IPS-20b (cell line): ENCODE data around the gene GRIN3A.

ENCODE experiments used
- H3K27ac ChIP-seq: one replicate; pipeline ENCODE4 v1.5.1; 2013; ENCODE audit warnings: low read length
- H3K27me3 ChIP-seq: 2 replicates; pipeline ENCODE4 v1.6.1; 2013; ENCODE audit warnings: mild to moderate bottlenecking, low read length, inconsistent platforms; ENCODE audit not compliant: insufficient read depth
- H3K36me3 ChIP-seq: 2 replicates; pipeline ENCODE4 v1.6.1; 2013; ENCODE audit warnings: low read depth, mild to moderate bottlenecking, inconsistent platforms, low read length, moderate library complexity; ENCODE audit not compliant: insufficient read depth
- H3K4me1 ChIP-seq: 2 replicates; pipeline ENCODE4 v1.6.1; 2013; ENCODE audit warnings: mild to moderate bottlenecking, control low read depth, inconsistent platforms, low read length, moderate library complexity; ENCODE audit not compliant: insufficient read depth
- H3K4me3 ChIP-seq: 2 replicates; pipeline ENCODE4 v1.5.1; 2013; ENCODE audit warnings: mild to moderate bottlenecking, low read length, inconsistent platforms
- H3K9ac ChIP-seq: 2 replicates; pipeline ENCODE4 v1.6.1; 2013; ENCODE audit warnings: low read depth, mild to moderate bottlenecking, inconsistent platforms, low read length, moderate library complexity
- H3K9me3 ChIP-seq: 2 replicates; pipeline ENCODE4 v1.6.1; 2013; ENCODE audit warnings: mild to moderate bottlenecking, low read depth, low read length, inconsistent platforms; ENCODE audit not compliant: insufficient read depth

GRIN3A gene

GRCh38 chr9:101702257-101702656 lies 36.2 kb downstream of the GRIN3A start:
- no peaks in the 10 kb centered on the region for H3K9me3 ChIP-seq
- H3K27ac ChIP-seq, result no peak overlapping the region
- H3K4me1 ChIP-seq, result peaks cover 5% of the 10 kb centered on the region; the same call in 1 of the 2 replicates
- H3K4me3 ChIP-seq, result no peak overlapping the region
- no peak overlapping the region for H3K9ac ChIP-seq
- no peaks in the 10 kb centered on the region for H3K36me3 ChIP-seq
- peaks cover 8% of the 10 kb centered on the region for H3K27me3 ChIP-seq

GRCh38 chr9:101693546-101694336 lies 44.7 kb downstream of the GRIN3A start:
- Histone ChIP-seq H3K9ac (no peak overlapping the region), H3K4me3 (no peak overlapping the region), H3K36me3 (no peaks in the 10 kb centered on the region), H3K27ac (no peak overlapping the region), H3K4me1 (no peaks in the 10 kb centered on the region), H3K27me3 (no peaks in the 10 kb centered on the region), H3K9me3 (no peaks in the 10 kb centered on the region)

DNA sequence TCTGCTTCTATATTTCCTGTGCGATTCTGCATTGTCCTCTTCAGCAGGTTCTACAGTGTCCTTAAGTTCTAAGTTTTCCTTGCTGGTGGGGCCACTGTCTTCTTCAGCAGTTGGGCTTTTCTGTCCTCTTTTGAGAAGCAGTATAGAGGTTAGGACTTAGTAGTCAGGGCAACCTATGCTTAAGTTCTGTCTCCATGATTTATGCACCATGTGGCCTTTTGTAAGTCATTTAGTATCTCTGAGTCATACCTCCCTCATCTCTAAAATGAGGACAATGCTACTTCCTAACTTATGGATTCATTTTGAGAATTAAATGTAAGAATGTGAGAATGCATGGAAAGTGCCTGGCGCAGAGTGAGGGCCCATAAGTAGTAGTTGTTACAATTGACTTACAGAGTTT lies 46.8 kb downstream of the GRIN3A start:
- H3K9ac ChIP-seq, result no peak overlapping the region
- H3K27me3 ChIP-seq, result no peaks in the 10 kb centered on the region
- no peaks in the 10 kb centered on the region for H3K36me3 ChIP-seq
- H3K27ac ChIP-seq, result no peak overlapping the region
- H3K4me1 ChIP-seq, result no peaks in the 10 kb centered on the region
- no peak overlapping the region for H3K4me3 ChIP-seq
- H3K9me3 ChIP-seq, result no peaks in the 10 kb centered on the region

DNA sequence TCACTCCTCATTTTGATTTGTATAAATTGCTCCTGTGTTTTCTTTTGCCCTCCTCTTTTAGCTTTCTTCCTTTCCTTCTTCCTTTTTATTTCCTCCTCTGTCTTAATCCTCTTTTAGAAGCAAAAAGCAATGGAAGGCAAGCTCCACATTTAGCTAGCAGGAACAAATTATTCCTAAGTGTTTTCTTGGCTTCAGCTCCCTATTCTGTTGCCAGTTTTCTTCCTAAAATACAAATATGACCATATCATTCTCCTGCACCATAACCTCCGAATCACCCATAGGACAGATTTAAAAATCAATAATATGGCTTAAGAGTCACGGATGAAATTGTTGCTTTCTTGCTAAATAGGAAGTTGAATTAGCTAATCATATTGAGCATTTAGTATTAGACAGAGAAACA lies 49.4 kb downstream of the GRIN3A start:
- no peak overlapping the region for H3K4me3 ChIP-seq
- H3K27ac ChIP-seq, result no peak overlapping the region
- no peaks in the 10 kb centered on the region for H3K36me3 ChIP-seq
- H3K27me3 ChIP-seq, result no peaks in the 10 kb centered on the region
- H3K4me1 ChIP-seq, result no peaks in the 10 kb centered on the region
- no peak overlapping the region for H3K9ac ChIP-seq
- no peaks in the 10 kb centered on the region for H3K9me3 ChIP-seq

- Histone ChIP-seq H3K27me3 (no peaks in the 10 kb centered on the region), H3K9ac (no peak overlapping the region), H3K36me3 (no peaks in the 10 kb centered on the region), H3K27ac (no peak overlapping the region), H3K4me3 (no peak overlapping the region), H3K4me1 (no peaks in the 10 kb centered on the region), H3K9me3 (no peaks in the 10 kb centered on the region)
Measured at GRCh38 chr9:101684665-101685064, 53.8 kb downstream of the GRIN3A start.

DNA sequence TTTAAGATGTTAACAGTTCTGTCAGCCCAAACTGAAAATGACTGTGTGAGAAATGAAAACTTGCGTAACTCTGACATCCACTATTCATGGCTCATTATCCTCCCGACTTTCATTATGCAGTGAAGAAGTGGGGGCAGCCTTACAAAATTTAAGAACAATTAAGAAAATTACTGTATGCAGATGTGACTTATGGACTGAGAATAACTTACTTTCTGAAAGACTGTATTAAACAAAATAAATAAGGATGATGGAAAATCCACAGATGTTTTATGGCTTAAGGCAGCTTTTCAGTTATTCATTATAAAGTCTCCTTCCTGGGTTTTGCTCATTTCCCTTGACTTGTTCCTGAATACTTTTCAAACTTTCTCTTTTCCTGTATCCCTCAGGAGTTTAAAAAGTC lies 55.2 kb downstream of the GRIN3A start:
- Histone ChIP-seq H3K36me3 (no peaks in the 10 kb centered on the region), H3K9me3 (no peaks in the 10 kb centered on the region), H3K4me3 (no peak overlapping the region), H3K4me1 (no peaks in the 10 kb centered on the region), H3K27ac (no peak overlapping the region), H3K27me3 (no peaks in the 10 kb centered on the region), H3K9ac (no peak overlapping the region)

GRCh38 chr9:101677861-101678260 lies 60.6 kb downstream of the GRIN3A start:
- H3K9ac ChIP-seq, result no peak overlapping the region
- H3K9me3 ChIP-seq, result no peaks in the 10 kb centered on the region
- no peaks in the 10 kb centered on the region for H3K36me3 ChIP-seq
- H3K4me1 ChIP-seq, result no peaks in the 10 kb centered on the region
- H3K27me3 ChIP-seq, result no peaks in the 10 kb centered on the region
- no peak overlapping the region for H3K27ac ChIP-seq
- H3K4me3 ChIP-seq, result no peak overlapping the region

DNA sequence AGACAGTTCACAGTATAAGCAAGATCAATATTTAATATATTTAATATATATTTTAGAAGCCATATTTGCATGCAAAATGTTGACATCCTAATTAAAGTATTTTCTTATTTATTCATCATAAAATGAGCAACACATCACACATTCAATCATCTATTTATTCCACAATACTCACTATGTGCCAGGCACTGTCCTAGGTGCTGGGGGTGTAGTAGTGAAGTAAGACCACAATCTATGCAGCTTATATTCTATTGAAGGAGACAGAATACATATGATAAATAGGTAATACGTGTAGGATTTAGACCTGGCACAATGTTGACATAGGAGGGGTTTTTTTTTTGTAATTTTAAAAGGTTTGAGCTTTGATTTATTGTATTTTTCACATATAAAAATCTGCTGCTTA lies 63.1 kb downstream of the GRIN3A start:
- Histone ChIP-seq H3K36me3 (no peaks in the 10 kb centered on the region), H3K4me3 (no peak overlapping the region), H3K4me1 (no peaks in the 10 kb centered on the region), H3K27ac (no peak overlapping the region), H3K27me3 (no peaks in the 10 kb centered on the region), H3K9ac (no peak overlapping the region), H3K9me3 (no peaks in the 10 kb centered on the region)

- no peaks in the 10 kb centered on the region for H3K4me1 ChIP-seq
- no peak overlapping the region for H3K9ac ChIP-seq
- H3K4me3 ChIP-seq, result no peak overlapping the region
- no peaks in the 10 kb centered on the region for H3K9me3 ChIP-seq
- H3K27me3 ChIP-seq, result no peaks in the 10 kb centered on the region
- H3K27ac ChIP-seq, result no peak overlapping the region
- H3K36me3 ChIP-seq, result no peaks in the 10 kb centered on the region
Measured at GRCh38 chr9:101674165-101674564, 64.3 kb downstream of the GRIN3A start.

DNA sequence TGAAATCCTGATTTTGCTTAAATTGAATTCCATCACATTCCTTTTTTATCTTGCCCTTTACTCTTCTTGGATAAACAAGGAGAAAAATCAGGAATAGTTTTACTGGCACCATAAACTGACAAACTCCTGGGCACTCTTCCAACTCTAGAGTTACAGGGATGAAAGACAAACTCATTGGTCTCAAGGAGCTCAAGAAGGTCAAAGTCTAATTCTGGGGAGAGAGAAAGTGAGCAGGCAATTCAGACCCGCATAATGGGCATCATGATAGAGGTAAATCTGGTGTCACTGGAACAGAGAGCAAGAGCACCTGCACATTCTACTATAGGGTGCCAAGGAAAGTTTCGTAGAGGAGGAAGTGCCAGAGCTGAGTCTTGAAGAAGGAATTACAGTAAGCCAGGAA lies 64.8 kb downstream of the GRIN3A start:
- Histone ChIP-seq H3K9ac (no peak overlapping the region), H3K4me1 (no peaks in the 10 kb centered on the region; the same call in 1 of the 2 replicates), H3K9me3 (no peaks in the 10 kb centered on the region), H3K36me3 (no peaks in the 10 kb centered on the region), H3K4me3 (no peak overlapping the region), H3K27ac (no peak overlapping the region), H3K27me3 (no peaks in the 10 kb centered on the region)

- no peak overlapping the region for H3K9ac ChIP-seq
- no peak overlapping the region for H3K27ac ChIP-seq
- no peak overlapping the region for H3K4me3 ChIP-seq
Measured at GRCh38 chr9:101671567-101671966, 66.9 kb downstream of the GRIN3A start.

GRCh38 chr9:101668421-101668820 lies 70.0 kb downstream of the GRIN3A start:
- Histone ChIP-seq H3K9ac (no peak overlapping the region), H3K27ac (no peak overlapping the region), H3K27me3 (no peaks in the 10 kb centered on the region), H3K9me3 (no peaks in the 10 kb centered on the region), H3K36me3 (no peaks in the 10 kb centered on the region), H3K4me3 (no peak overlapping the region), H3K4me1 (peaks cover 4% of the 10 kb centered on the region; the same call in 1 of the 2 replicates)

More at GRCh38 chr9:101671567-101671966, 66.9 kb downstream of the GRIN3A start:
- no peaks in the 10 kb centered on the region for H3K9me3 ChIP-seq
- peaks cover 4% of the 10 kb centered on the region; the same call in 1 of the 2 replicates for H3K4me1 ChIP-seq
- H3K36me3 ChIP-seq, result no peaks in the 10 kb centered on the region
- H3K27me3 ChIP-seq, result no peaks in the 10 kb centered on the region
